ENCODE results near the gene HOXD3. TPM values are rescaled to one million over a fixed set of nuclear protein-coding genes. Genes with fewer than 3 reads are reported as not detected.

HOXD3 gene
- total RNA-seq, 1 experiment from 2014 or later, result 1.2 TPM

DNA sequence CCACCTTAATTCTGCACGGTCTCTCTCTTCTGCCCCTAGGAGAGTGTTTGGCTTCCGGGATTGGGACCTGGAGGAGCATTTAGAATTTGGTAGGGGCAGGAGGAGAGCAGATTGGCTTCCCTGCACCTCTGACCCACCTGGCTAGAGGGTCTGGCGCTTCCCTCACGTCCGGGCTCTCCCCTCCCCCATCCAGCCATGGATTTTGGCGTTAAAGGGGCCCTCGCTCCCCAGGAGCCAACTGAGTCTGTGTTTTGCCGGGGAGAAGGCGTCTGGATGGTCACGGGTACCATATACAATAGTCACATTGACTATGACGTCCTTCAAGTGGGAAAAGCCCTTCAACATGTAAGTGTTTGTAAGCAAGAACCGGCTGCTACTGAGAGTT, 6.6 kb downstream of the HOXD3 start:
- intact Hi-C loops (cut with micrococcal nuclease; ENCODE audit: unreplicated experiment), result no loop called here
- Histone ChIP-seq H3K4me3 (ENCODE audit: low read depth, low read length) (no peak overlapping the region), H3K9me3 (no peaks in the 10 kb centered on the region), H3K36me3 (ENCODE audit: control insufficient read depth, insufficient read depth, low read length) (no peaks in the 10 kb centered on the region), H3K4me1 (no peaks in the 10 kb centered on the region), H3K27me3 (replicated peaks; ENCODE audit: control insufficient read depth, insufficient read depth, low read length) (no peaks in the 10 kb centered on the region)
- BruUV-seq (replicated peaks), result no TSS peak
- ChIA-PET CTCF (no interaction called here), POLR2A (no interaction called here)
- Mint-ChIP-seq H3K4me3 (ENCODE audit: unreplicated experiment) (no peak overlapping the region), H3K27me3 (ENCODE audit: insufficient read depth, unreplicated experiment) (peaks cover 10% of the 10 kb centered on the region), H3K4me1 (ENCODE audit: low read depth, unreplicated experiment) (no peaks in the 10 kb centered on the region), H3K9me3 (ENCODE audit: unreplicated experiment) (peaks cover 9% of the 10 kb centered on the region), H3K36me3 (ENCODE audit: insufficient read depth, unreplicated experiment) (no peaks in the 10 kb centered on the region), H3K27ac (ENCODE audit: unreplicated experiment) (no peak overlapping the region)
- no peak for DNase-seq
- no peak for TF ChIP-seq CTCF (IDR thresholded peaks at IDR 0.05; ENCODE audit: insufficient read depth in 1 of 2, low read depth in 1 of 2, low read length in 1 of 2, severe bottlenecking in 1 of 2, unreplicated experiment in 1 of 2)

- H3K4me1 Mint-ChIP-seq (ENCODE audit: low read depth, unreplicated experiment), result no peaks in the 10 kb centered on the region
- peaks cover 10% of the 10 kb centered on the region for H3K27me3 Mint-ChIP-seq (ENCODE audit: insufficient read depth, unreplicated experiment)
- H3K4me3 Mint-ChIP-seq (ENCODE audit: unreplicated experiment), result no peak overlapping the region
- H3K36me3 Mint-ChIP-seq (ENCODE audit: insufficient read depth, unreplicated experiment), result no peaks in the 10 kb centered on the region
- intact Hi-C loops (cut with micrococcal nuclease; ENCODE audit: unreplicated experiment), result no loop called here
- Histone ChIP-seq H3K4me1 (no peaks in the 10 kb centered on the region), H3K27me3 (replicated peaks; ENCODE audit: control insufficient read depth, insufficient read depth, low read length) (no peaks in the 10 kb centered on the region), H3K9me3 (no peaks in the 10 kb centered on the region), H3K36me3 (ENCODE audit: control insufficient read depth, insufficient read depth, low read length) (no peaks in the 10 kb centered on the region), H3K4me3 (ENCODE audit: low read depth, low read length) (no peak overlapping the region)
- no peak for TF ChIP-seq CTCF (IDR thresholded peaks at IDR 0.05; ENCODE audit: insufficient read depth in 1 of 2, low read depth in 1 of 2, low read length in 1 of 2, severe bottlenecking in 1 of 2, unreplicated experiment in 1 of 2)
- CTCF ChIA-PET, result no interaction called here
- POLR2A ChIA-PET, result no interaction called here
- H3K27ac Mint-ChIP-seq (ENCODE audit: unreplicated experiment), result no peak overlapping the region
- no TSS peak for BruUV-seq (replicated peaks)
- H3K9me3 Mint-ChIP-seq (ENCODE audit: unreplicated experiment), result peaks cover 9% of the 10 kb centered on the region
- DNase-seq, result no peak
These were observed 7.1 kb downstream of the HOXD3 start for GRCh38 chr2:176164201-176164600.

GRCh38 chr2:176164611-176165369, 7.7 kb downstream of the HOXD3 start:
- intact Hi-C loops (cut with micrococcal nuclease; ENCODE audit: unreplicated experiment), result no loop called here
- POLR2A ChIA-PET, result no interaction called here
- TF ChIP-seq CTCF (IDR thresholded peaks at IDR 0.05; ENCODE audit: insufficient read depth in 1 of 2, low read depth in 1 of 2, low read length in 1 of 2, severe bottlenecking in 1 of 2, unreplicated experiment in 1 of 2), result no peak
- no peak overlapping the region for H3K4me3 Mint-ChIP-seq (ENCODE audit: unreplicated experiment)
- no peak for DNase-seq
- no peaks in the 10 kb centered on the region for H3K36me3 Mint-ChIP-seq (ENCODE audit: insufficient read depth, unreplicated experiment)
- no peaks in the 10 kb centered on the region for H3K4me1 Mint-ChIP-seq (ENCODE audit: low read depth, unreplicated experiment)
- BruUV-seq (replicated peaks), result no TSS peak
- no peaks in the 10 kb centered on the region for H3K9me3 ChIP-seq
- no peaks in the 10 kb centered on the region for H3K27me3 ChIP-seq (replicated peaks; ENCODE audit: control insufficient read depth, insufficient read depth, low read length)
- no peaks in the 10 kb centered on the region for H3K36me3 ChIP-seq (ENCODE audit: control insufficient read depth, insufficient read depth, low read length)
- H3K9me3 Mint-ChIP-seq (ENCODE audit: unreplicated experiment), result peaks cover 9% of the 10 kb centered on the region
- peaks cover 10% of the 10 kb centered on the region for H3K27me3 Mint-ChIP-seq (ENCODE audit: insufficient read depth, unreplicated experiment)
- H3K27ac Mint-ChIP-seq (ENCODE audit: unreplicated experiment), result no peak overlapping the region
- CTCF ChIA-PET, result no interaction called here
- no peaks in the 10 kb centered on the region for H3K4me1 ChIP-seq
- no peak overlapping the region for H3K4me3 ChIP-seq (ENCODE audit: low read depth, low read length)

Data from Caco-2 (cell line).